NK-92 (cell line): ENCODE data around the gene FTCD.
"Not testable (repeated sequence)": the region's sequence is repeated elsewhere in the genome, so short reads cannot be mapped to it uniquely, and the experiment has no call there.

ENCODE experiments used
- DNase-seq: peaks from one replicate; lab custom pipeline; 2025; ENCODE audit not compliant: unreplicated experiment; lab: John Stamatoyannopoulos, UW

FTCD gene

GRCh38 chr21:46140352-46141003 lies 14.9 kb downstream of the FTCD start:
- DNase-seq: not testable (repeated sequence)

DNA sequence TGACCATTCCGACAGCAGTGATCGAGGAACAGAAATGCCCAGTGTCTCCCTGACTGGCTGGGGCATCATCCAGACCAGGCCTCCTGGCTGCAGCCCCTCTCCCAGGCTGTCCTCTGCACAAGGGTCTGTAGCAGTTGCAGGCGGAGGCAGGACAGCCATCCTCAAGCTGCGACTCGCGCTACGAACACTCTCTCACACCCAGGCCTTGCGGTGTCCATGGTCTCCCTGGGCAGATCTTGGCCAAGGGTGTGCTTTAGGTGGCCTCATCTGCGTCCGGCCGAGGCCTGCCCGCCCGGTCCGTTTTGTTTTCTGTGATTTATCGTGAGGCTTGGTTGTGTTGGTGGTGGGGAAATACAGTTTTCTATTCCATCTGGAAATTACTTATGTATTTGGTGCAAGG lies 15.7 kb downstream of the FTCD start:
- DNase-seq: no peak

DNA sequence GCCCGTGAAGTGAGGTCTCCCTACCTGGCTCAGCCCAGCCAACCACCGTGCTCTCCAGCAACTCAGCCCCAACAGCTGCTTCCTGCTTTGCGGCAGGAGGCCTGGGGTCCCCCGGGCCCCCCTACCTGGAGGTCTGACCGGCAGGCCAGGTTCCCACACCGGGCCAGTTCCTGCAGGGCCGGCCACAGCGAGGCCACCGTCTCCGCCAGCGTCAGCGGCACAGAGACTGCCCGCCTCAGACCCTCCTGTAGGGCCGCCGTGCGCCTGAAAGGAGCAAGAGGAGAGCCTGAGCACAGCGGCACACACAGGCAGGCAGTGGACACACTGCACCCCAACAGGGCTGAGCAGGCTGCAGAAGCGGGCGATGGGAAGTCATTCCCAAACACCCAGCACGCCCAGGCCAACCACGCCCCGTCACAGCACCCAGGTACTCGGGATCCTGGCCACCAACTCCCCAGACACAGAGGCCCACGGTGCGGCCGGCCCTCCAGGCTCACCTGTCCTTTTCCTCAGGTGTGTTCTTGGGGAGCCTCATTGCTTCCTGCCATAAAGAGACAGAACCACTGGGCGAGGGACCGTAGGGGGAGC lies 16.9 kb downstream of the FTCD start:
- DNase-seq: no peak

GRCh38 chr21:46137908-46138307 lies 17.5 kb downstream of the FTCD start:
- no peak for DNase-seq

GRCh38 chr21:46136739-46137349 lies 18.5 kb downstream of the FTCD start:
- DNase-seq: no peak

DNA sequence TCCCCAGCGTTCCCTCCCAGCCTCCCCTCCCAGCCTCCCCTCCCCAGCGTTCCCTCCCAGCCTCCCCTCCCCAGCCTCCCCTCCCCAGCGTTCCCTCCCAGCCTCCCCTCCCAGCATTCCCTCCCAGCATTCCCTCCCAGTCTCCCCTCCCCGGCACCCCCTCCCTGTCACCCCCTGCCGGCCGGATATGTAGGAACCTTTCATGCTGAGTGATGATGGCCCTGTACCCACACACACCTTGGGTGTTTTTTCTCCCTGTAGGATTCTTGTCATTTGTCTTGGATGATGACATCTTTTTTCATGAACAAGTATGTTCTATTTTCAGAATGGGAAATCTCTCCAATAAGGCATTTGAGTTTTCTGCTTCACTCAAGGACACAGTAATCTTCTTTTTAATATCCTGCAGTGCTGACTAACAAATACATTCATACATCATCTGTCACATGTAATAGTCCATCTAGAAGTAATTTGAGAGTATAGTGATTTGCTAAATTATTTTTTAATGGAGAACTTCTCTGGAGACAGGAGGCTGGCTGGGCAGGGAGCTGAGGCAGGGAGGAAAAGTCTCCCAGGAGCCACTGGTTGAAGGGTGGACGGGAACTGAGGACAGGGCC lies 19.5 kb downstream of the FTCD start:
- DNase-seq: no peak

GRCh38 chr21:46131838-46132651 lies 23.3 kb downstream of the FTCD start:
- DNase-seq: no peak

DNA sequence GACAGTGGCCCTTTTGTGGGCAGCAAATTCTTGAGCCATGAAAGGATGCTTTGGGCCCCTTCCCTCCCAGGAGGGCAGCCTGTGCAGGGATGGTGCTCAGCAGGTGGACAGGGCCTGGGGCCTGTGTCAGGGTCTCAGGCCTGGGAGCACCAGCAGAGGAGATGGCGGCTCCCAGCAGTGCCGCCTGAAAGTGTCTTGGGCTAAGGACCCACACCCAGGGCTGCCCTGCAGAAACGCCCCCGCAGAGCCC lies 23.9 kb downstream of the FTCD start:
- DNase-seq: no peak

DNA sequence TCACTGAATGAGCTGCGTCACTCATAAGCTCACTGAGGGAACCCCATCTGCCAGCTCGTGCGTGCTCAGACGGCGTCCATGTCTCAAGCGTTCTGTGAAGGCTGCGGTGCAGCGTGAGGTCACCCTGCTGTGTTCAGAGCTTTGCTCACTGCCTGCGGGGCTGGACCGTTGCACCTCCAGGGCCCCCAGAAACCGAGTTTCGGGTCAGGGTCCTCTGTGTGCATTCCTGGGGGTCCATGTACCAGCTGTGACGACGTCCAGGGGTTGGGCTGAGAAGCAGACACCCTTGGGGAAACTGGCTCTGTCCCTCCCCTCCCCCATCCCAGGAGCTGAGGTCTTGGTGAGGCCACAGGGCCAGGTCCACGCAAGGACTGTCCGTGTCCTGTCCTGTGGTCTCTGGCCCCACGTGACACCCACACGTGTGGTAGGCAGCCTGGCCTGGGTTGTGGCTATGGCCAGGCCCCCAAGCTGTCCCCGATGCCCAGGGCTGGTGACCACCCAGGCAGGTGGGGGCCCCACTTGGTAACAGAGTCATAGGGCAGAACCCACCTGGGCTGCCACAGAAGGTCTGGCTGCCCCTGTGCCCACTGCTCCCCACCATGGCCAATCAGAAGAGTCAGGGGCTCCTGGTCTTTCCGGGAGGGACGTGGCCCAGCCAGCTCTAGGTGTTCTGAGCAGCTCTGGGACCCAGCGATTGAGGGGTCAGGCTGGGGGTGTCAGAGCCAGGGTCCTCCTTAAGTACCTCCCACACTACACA lies 24.4 kb downstream of the FTCD start:
- DNase-seq: no peak

DNA sequence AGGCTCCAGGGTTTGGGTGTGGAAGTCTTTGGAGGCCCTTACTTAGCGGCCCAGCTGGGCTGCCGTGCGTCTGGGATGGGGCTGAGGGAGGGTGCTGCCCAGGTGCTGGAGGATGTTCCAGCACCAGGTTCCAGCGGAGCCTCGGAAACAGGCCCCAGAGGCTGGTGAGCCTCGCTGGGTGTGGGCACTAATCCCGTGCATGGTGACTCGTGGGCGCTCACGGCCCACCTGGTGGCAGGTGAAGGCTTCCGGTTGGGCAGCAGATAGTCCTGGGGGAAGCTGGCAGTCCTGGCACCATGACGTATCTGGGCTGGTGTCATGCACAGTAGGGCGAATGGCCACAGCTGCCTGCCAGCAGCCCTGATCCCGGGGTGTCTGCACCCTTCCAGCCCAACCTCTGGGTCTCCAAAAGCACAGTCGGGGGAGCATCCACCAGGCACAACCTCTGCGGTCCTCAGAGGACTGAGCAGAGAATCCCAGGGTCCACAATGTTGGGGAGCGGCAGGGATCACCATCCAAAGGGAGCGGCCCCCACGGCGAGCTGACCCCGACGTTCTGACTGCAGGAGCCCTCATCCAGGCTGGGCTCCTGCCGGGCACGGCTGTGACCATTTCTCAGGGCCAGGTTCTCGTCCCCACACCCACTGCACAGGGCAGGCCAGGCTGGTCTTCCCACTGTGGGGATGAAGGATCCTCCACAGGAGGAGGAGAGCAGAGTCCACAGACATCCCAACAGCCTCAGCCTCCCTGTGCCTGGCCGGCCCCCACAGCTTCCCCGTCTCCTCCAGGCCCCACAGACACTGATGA lies 25.3 kb downstream of the FTCD start:
- no peak for DNase-seq

DNA sequence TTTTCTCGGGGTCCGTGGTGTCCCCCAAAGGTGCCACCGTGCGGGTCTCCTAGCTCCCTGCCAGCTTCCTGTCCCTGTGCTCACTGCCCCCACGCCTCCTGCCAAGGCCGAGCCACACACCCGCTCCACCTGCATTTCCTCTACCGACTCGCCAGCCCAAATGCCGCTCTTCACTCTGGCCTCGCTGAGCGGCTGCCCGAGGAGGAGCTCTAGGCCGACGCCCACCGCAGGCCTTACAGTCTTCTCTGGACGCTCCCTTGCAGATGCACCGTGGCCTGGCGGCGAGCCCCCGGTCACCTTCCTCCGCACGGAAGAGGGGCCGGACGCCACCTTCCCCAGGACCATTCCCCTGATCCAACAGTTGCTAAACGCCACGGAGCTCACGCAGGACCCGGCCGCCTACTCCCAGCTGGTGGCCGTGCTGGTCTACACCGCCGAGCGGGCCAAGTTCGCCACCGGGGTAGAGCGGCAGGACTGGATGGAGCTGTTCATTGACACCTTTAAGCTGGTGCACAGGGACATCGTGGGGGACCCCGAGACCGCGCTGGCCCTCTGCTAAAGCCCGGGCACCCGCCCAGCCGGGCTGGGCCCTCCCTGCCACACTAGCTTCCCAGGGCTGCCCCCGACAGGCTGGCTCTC lies 26.3 kb downstream of the FTCD start:
- no peak for DNase-seq

DNA sequence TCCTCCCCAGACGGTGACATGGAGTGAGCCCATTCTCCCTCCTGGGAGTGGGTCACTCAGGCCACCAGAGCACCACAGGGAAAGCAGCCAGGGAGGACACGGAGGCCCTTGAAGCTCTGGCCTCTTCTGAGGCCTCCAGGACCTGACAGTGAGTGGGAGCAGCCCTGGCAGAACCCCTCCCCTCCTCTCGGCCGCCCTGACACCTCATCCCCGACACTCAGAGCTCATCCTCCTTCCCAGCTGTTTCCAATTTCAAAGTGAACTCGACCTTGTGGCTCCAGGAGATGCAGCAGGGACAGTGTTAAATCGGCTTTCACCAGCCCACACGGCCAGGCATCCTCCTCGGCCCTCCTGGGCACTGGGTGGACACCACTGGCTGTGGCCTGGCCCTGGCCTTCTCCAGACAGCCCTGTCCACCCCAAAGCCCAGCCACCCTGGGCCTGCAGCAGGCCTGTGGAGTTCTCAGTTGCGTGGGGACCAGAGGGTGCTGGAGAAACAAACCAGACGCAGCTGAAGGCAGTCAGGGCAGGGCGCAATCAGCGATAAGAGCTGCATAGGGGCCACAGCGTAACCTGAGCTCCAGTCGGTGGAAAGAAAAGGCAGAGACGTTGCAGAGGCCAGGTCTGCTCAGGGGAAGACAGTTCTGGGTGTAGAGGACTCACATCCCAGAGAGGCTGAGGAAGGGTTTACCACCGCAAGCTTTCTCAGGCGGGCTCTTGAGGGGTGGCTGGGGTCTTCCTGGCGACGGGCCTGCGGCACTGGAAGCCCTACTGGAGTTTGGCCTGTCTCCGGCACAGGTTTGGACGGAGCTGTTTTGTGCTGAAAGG lies 27.1 kb downstream of the FTCD start:
- DNase-seq: no peak

- DNase-seq: no peak
These were observed 27.9 kb downstream of the FTCD start for GRCh38 chr21:46127239-46128105.

DNA sequence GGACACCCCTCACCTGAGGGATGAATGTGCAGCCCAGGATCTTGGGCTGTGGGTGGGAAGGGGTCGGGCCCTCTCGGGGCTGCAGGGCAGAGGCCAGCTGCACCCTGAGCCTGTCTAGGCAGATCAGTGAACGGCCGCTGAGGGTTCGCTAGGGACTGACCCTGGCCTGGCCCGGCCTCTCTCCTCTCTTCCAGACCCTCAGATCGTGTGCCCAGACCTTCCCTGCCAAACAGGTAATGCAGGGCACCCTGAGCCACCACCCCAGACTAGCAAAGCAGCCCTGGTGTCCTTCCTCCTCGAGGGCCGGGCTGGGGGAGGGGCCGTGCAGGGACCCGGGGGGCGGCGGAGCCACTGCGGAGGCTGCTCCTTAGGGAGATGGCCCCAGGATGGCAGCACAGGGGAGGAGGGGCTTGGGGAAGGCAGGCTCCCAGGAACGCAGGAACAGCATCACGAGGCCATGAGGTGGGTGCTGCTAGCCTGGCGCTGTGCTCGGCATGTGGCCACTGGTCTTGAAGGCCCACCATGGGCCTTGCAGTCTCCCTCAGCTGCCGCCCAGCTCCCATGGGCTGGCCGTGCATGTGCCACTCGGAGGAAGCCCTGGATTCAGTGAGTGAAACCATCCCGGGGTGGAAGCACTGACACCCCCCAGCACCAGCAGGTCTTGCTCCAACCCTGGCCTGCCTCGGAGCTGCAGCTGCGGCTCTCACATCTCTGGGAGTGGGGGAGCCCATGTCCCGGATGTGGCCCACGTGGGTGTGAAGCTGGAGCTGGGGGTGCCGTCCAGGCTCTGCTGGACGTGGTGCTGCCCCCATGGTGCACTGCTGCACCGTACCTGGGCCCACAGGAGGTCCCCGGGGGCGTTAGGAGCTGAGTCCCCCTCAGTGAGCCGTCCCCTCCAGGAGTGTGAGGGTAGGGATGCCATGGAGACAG lies 28.8 kb downstream of the FTCD start:
- DNase-seq: no peak

GRCh38 chr21:46125846-46126301 lies 29.5 kb downstream of the FTCD start:
- DNase-seq: no peak

DNA sequence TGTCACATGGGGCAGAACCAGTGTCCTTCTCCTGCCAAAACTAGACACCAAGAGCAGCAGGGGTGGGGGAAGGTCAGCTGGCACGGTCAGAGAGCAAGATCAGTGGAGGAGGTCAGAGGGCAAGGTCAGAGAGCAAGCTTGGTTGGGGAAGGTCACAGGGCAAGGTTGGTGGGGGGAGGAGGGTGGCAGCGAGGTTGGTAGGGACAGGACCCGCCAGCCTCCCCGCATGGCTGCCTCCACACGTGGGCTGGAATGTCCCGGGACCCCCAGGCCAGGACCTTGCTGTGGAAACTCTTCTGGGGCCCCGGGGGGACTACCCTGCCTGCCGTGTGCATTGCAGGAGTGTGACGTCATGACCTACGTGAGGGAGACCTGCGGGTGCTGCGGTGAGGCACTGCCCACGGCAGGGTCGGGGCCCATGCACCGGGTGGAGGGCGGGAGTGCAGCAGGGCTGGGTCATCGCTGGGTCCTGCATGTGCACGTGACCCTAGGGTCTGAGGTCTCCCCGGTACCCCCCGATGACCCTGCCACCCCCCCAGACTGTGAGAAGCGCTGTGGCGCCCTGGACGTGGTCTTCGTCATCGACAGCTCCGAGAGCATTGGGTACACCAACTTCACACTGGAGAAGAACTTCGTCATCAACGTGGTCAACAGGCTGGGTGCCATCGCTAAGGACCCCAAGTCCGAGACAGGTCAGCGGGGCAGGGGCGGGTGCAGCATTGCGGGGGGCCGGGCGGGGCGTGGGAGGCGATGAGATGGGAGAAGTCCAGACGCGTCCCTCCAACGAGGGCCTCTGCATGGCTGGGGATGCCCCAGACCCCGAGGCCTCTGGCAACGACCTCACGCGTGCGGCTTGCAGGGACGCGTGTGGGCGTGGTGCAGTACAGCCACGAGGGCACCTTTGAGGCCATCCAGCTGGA lies 30.2 kb downstream of the FTCD start:
- no peak for DNase-seq
